ENCODE data around the gene ZNF518B. TPM values are rescaled to one million over a fixed set of nuclear protein-coding genes. Genes with fewer than 3 reads are reported as not detected.

The ZNF518B gene
- total and polyA plus RNA-seq, 9 of the 15 experiments (the other 6 are each of a cell fraction or from before 2014, with no cell fraction given): 13.1 to 48.9 (median 37.5) TPM

GRCh38 chr4:10461091-10461849, 4.0 kb upstream of the ZNF518B start (continued):
- TF ChIP-seq SIN3A (IDR thresholded peaks at IDR 0.05; ENCODE audit: borderline replicate concordance in 2 of 2, control insufficient read depth in 1 of 2, low read depth in 2 of 2, low read length in 2 of 2) (no peak), NFE2L1 (tag; IDR thresholded peaks at IDR 0.05; ENCODE audit: borderline replicate concordance, low read depth) (no peak), ZBTB40 (IDR thresholded peaks at IDR 0.05) (no peak; the same call in 1 of the 2 replicates), ZBTB40 (CRISPR knock-in tag; IDR thresholded peaks at IDR 0.05) (0 out of 2 replicates have a peak, but pooled peaks have one; percentile 57), BCOR (IDR thresholded peaks at IDR 0.05) (peak; percentile 98), HLTF (IDR thresholded peaks at IDR 0.05) (no peak), THAP12 (CRISPR knock-in tag; IDR thresholded peaks at IDR 0.05) (no peak; the same call in 1 of the 2 replicates), KLF16 (IDR thresholded peaks at IDR 0.05) (no peak), POLR3A (IDR thresholded peaks at IDR 0.05; ENCODE audit: borderline replicate concordance, extremely low read depth, insufficient read depth, insufficient read length) (no peak), USF2 (CRISPR knock-in tag; IDR thresholded peaks at IDR 0.05) (no peak), SREBF1 (IDR thresholded peaks at IDR 0.05; ENCODE audit: borderline replicate concordance, low read depth, low read length) (no peak)
- TF ChIP-seq, protein P1, sequence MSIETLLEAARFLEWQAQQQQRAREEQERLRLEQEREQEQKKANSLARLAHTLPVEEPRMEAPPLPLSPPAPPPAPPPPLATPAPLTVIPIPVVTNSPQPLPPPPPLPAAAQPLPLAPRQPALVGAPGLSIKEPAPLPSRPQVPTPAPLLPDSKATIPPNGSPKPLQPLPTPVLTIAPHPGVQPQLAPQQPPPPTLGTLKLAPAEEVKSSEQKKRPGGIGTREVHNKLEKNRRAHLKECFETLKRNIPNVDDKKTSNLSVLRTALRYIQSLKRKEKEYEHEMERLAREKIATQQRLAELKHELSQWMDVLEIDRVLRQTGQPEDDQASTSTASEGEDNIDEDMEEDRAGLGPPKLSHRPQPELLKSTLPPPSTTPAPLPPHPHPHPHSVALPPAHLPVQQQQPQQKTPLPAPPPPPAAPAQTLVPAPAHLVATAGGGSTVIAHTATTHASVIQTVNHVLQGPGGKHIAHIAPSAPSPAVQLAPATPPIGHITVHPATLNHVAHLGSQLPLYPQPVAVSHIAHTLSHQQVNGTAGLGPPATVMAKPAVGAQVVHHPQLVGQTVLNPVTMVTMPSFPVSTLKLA (conservative IDR thresholded peaks at IDR 0.05): peak in 1 of 2 experiments; percentile 56; a peak in 1 of 4 replicates

Data from K562 (cell line).